ENCODE results near the gene SFXN5. TPM values are rescaled to one million over a fixed set of nuclear protein-coding genes. Genes with fewer than 3 reads are reported as not detected.

Gene SFXN5
- total and polyA plus RNA-seq, 2 of the 4 experiments (the other 2 are of a cell fraction): 8.6 to 17.0 TPM

DNA sequence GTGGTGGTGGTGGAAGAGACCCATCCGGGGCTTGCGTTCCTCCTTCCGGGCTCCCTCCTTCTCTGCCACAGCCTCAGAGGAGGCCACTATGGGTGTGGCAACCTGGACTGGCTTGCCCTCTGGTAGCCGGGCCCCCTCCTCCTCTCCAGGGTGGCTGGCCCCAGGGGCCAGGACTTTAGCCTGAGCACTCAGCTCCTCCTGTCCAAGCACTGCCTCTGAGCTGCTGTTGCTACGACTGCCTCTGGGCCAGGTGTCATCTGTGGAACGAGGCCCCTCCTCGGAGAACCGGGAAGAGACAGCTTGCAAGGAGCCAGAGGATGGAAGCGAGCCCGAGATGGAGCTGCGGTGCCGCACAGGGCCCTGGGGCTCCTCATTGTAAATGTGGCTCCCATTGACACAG, 16.7 kb upstream of the SFXN5 start:
- H3K36me3 ChIP-seq (ENCODE audit: control insufficient read depth, insufficient read depth, low read length): peaks cover 35% of the 10 kb centered on the region

More for the DNA sequence above, 16.7 kb upstream of the SFXN5 start:
- dilution Hi-C loops (cut with HindIII; ENCODE audit: low sequenced_read_pairs, unreplicated experiment) (no loop called here), intact Hi-C loops (cut with micrococcal nuclease) (no loop called here), in situ Hi-C loops (cut with MboI; ENCODE audit: low sequenced_read_pairs) (loop anchor here (5.0 kb wide), 1 partner anchor 69 kb away; no protein-coding TSS in a partner anchor)
- Histone ChIP-seq H2BK15ac (ENCODE audit: low read depth, low read length) (no peak overlapping the region), H2AK5ac (ENCODE audit: low read depth, low read length) (0 out of 2 replicates have a peak overlapping the region, but pooled peaks have one; percentile 4), H4K91ac (ENCODE audit: insufficient read depth, low read depth, low read length) (no peak overlapping the region), H3K4me1 (ENCODE audit: control insufficient read depth, insufficient read depth, low read length) (peaks cover 44% of the 10 kb centered on the region), H3K4ac (ENCODE audit: low read depth, low read length) (0 out of 2 replicates have a peak overlapping the region, but pooled peaks have one; percentile 100), H3K4me2 (ENCODE audit: low read depth, low read length) (no peak overlapping the region), H3K9me3 (ENCODE audit: control insufficient read depth, insufficient read depth, low read length) (no peaks in the 10 kb centered on the region), H3K27ac (ENCODE audit: insufficient read depth, low read length) (no peak overlapping the region), H4K8ac (ENCODE audit: low read depth in 2 of 2, low read length in 2 of 2) (no peak overlapping the region; a peak in 1 of 4 replicates), H2BK5ac (ENCODE audit: low read depth, low read length, poor library complexity, severe bottlenecking) (no peak overlapping the region), H3K14ac (replicated peaks; ENCODE audit: low read depth, low read length) (no peak overlapping the region), H3K23ac (ENCODE audit: low read depth, low read length) (no peak overlapping the region), H3K9me1 (ENCODE audit: insufficient read depth, low read length) (peaks cover 39% of the 10 kb centered on the region), H2BK20ac (ENCODE audit: low read depth, low read length) (no peak overlapping the region), H3K27me3 (ENCODE audit: control insufficient read depth, insufficient read depth, low read length) (no peaks in the 10 kb centered on the region), H4K20me1 (ENCODE audit: insufficient read depth, low read length) (peaks cover 72% of the 10 kb centered on the region), H3K9ac (ENCODE audit: low read depth, low read length) (no peak overlapping the region), H4K5ac (ENCODE audit: low read depth, low read length) (no peak overlapping the region), H3K4me3 (ENCODE audit: insufficient read depth, low read depth, low read length) (no peak overlapping the region), H3K56ac (ENCODE audit: extremely low read depth, insufficient read depth, low read length) (no peak overlapping the region), H3K18ac (ENCODE audit: low read depth, low read length) (no peak overlapping the region), H2BK120ac (ENCODE audit: low read depth, low read length) (no peak overlapping the region), H2AK9ac (replicated peaks; ENCODE audit: low read depth, low read length, poor library complexity) (peak overlapping the region; percentile 9), H2AFZ (replicated peaks; ENCODE audit: low read length, poor library complexity) (no peak overlapping the region), H3K79me1 (ENCODE audit: low read depth in 1 of 2, low read length in 2 of 2) (peaks cover 34 to 97% of the 10 kb centered on the region in 2 experiments)
- CTCF ChIA-PET: interaction anchor here (0.6 to 1.9 kb wide), 2 partner anchors 39 to 68 kb away, joined by 3 to 5 read pairs; no protein-coding TSS in a partner anchor
- no peak for TF ChIP-seq CTCF (conservative IDR thresholded peaks at IDR 0.05; ENCODE audit: low read depth, low read length)
- TF ChIP-seq MXI1 (IDR thresholded peaks at IDR 0.05; ENCODE audit: borderline replicate concordance, low read depth, low read length): no peak
- no peak for TF ChIP-seq USF2 (IDR thresholded peaks at IDR 0.05; ENCODE audit: low read depth, low read length)
- no TSS peak for BruUV-seq (replicated peaks)
- 95% methylated on average over 8 of the region's 12 CpGs; no CpG with 5 or more reads in 1 of the 2 experiments for WGBS, 2 experiments (ENCODE audit: extremely low coverage in 2 of 2, insufficient read length in 1 of 2)
- ATAC-seq (ENCODE audit: low read depth): no peak
- POLR2A ChIA-PET (ENCODE audit: unreplicated experiment): no interaction called here
- DNase-seq: no peak

Measured in IMR-90 (cell line).